B cell (primary cell): ENCODE results near the gene CCL22. TPM values are rescaled to one million over a fixed set of nuclear protein-coding genes. Genes with fewer than 3 reads are reported as not detected.

ENCODE experiments used
- ATAC-seq: fragments of 200-7000 bp; cut with Tn5 transposase; one replicate; pipeline ENCODE4 v1.10.0; 2021; ENCODE audit warnings: low read depth, mild to moderate bottlenecking, moderate number of reproducible peaks, moderate library complexity
- CTCF ChIA-PET: fragments of 350-600 bp; sonication (Branson Sonifier 250); formaldehyde crosslinking; loops from one replicate; lab custom pipeline; 2021; ENCODE audit warnings: antibody characterized with exemption, inconsistent platforms; lab: Charles Lee
- POLR2A ChIA-PET: fragments of 350-600 bp; sonication (Branson Sonifier 250); formaldehyde crosslinking; loops from one replicate; lab custom pipeline; 2021; ENCODE audit warnings: antibody characterized with exemption; lab: Charles Lee
- DNase-seq: peaks from one replicate; pipeline ENCODE4 v3.0.0; 2013
- H2AFZ ChIP-seq: 2 replicates; pipeline ENCODE4 v1.6.1; 2012; ENCODE audit warnings: mild to moderate bottlenecking, low read depth, low read length; ENCODE audit not compliant: insufficient read depth, poor library complexity, severe bottlenecking
- H3K27ac ChIP-seq, 2 donors: 1 replicate in 1 of 2; 2 replicates in 1 of 2; pipeline ENCODE4 v1.5.1; 2012 to 2013; ENCODE audit warnings: low read length in 2 of 2, mild to moderate bottlenecking in 2 of 2, moderate library complexity in 1 of 2
- H3K27me3 ChIP-seq, 4 experiments: fragments of 200-600 bp in 1 of 4; sonication (generic) in 1 of 4; replicated peaks in 1 of 4; 1 replicate in 2 of 4; 2 replicates in 2 of 4; pipeline versions ENCODE4 v1.6.1 to v1.7.0; 2013 to 2016; ENCODE audit warnings: low read length in 3 of 4, mild to moderate bottlenecking in 2 of 4, mixed read lengths in 1 of 4, moderate library complexity in 1 of 4; ENCODE audit not compliant: insufficient read depth in 4 of 4, control insufficient read depth in 3 of 4; ENCODE audit errors: control extremely low read depth in 1 of 4
- H3K36me3 ChIP-seq, 2 experiments: replicated peaks in 1 of 2; 1 replicate in 1 of 2; 2 replicates in 1 of 2; pipeline versions ENCODE4 v1.6.1 to v1.7.1; 2013; ENCODE audit warnings: low read length in 1 of 2; ENCODE audit not compliant: insufficient read depth in 2 of 2, control insufficient read depth in 1 of 2; ENCODE audit errors: control extremely low read depth in 1 of 2, extremely low read depth in 1 of 2
- H3K4me1 ChIP-seq, 2 donors: fragments of 200-600 bp in 1 of 2; sonication (generic) in 1 of 2; 1 replicate in 1 of 2; 2 replicates in 1 of 2; pipeline versions ENCODE4 v1.5.1 to v1.6.1; 2013 to 2017; ENCODE audit warnings: low read length in 2 of 2; ENCODE audit not compliant: control insufficient read depth in 2 of 2, insufficient read depth in 2 of 2
- H3K4me2 ChIP-seq: replicated peaks from 2 replicates; pipeline ENCODE3; 2012; ENCODE audit warnings: mild to moderate bottlenecking, low read depth, low read length; ENCODE audit not compliant: poor library complexity, severe bottlenecking
- H3K4me3 ChIP-seq, 5 experiments: fragments of 200-600 bp in 1 of 5; sonication (generic) in 1 of 5; 1 replicate in 3 of 5; 2 replicates in 2 of 5; pipeline versions ENCODE4 v1.5.1 to v1.7.0; 2011 to 2016; ENCODE audit warnings: low read length in 4 of 5, mild to moderate bottlenecking in 4 of 5, low read depth in 2 of 5, control low read depth in 1 of 5, moderate library complexity in 1 of 5; ENCODE audit not compliant: insufficient read depth in 1 of 5; ENCODE audit errors: control extremely low read depth in 1 of 5, extremely low read depth in 1 of 5
- H3K79me2 ChIP-seq: fragments of 200-600 bp; sonication (generic); one replicate; pipeline ENCODE4 v1.6.0; 2016; ENCODE audit warnings: low read length; ENCODE audit not compliant: control insufficient read depth, insufficient read depth
- H3K9ac ChIP-seq: fragments of 200-600 bp; sonication (generic); 2 replicates; pipeline ENCODE4 v1.6.1; 2017; ENCODE audit warnings: mild to moderate bottlenecking, low read length, moderate library complexity
- H3K9me3 ChIP-seq, 3 donors: one replicate each; pipeline versions ENCODE4 v1.6.1 to v1.7.1; 2013; ENCODE audit warnings: low read length in 2 of 3; ENCODE audit not compliant: control insufficient read depth in 2 of 3, insufficient read depth in 1 of 3; ENCODE audit errors: control extremely low read depth in 1 of 3
- H4K20me1 ChIP-seq: 2 replicates; pipeline ENCODE4 v1.6.0; 2012; ENCODE audit warnings: mild to moderate bottlenecking, low read length; ENCODE audit not compliant: insufficient read depth, control insufficient read depth, poor library complexity, severe bottlenecking
- H3K27ac Mint-ChIP-seq: one replicate; pipeline ENCODE4 v1.8.0; 2021; ENCODE audit warnings: mixed read lengths
- H3K27me3 Mint-ChIP-seq: one replicate; pipeline ENCODE4 v1.8.0; 2021; ENCODE audit warnings: mixed read lengths
- H3K4me1 Mint-ChIP-seq: one replicate; pipeline ENCODE4 v1.8.0; 2021; ENCODE audit warnings: mixed read lengths
- H3K4me3 Mint-ChIP-seq: one replicate; pipeline ENCODE4 v1.8.0; 2021; ENCODE audit warnings: mixed read lengths
- H3K9me3 Mint-ChIP-seq: one replicate; pipeline ENCODE4 v1.8.0; 2022; ENCODE audit warnings: mixed read lengths; ENCODE audit not compliant: insufficient read depth
- EZH2 ChIP-seq: IDR thresholded peaks from 2 replicates; pipeline ENCODE4 v1.6.1; 2012; ENCODE audit warnings: borderline replicate concordance, low read depth, mild to moderate bottlenecking, moderate library complexity, low read length; ENCODE audit not compliant: insufficient read depth, poor library complexity, severe bottlenecking
- WGBS: methylation state at CpG from one replicate; pipeline ENCODE4 v1.1.5; 2013; ENCODE audit warnings: missing lambda C conversion rate; ENCODE audit not compliant: insufficient coverage; 5-methylcytosine and 5-hydroxymethylcytosine counted together
- intact Hi-C: fragments of 100-400 bp; cut with micrococcal nuclease; formaldehyde crosslinking; loops from one replicate; pipeline ENCODE4 v1.10.0; 2022
- polyA plus RNA-seq: library from polyadenylated mRNA; depleted of rRNA; stranded (reverse); fragments of >200 nt; gene quantifications from 2 replicates; pipeline ENCODE4 v1.2.3, GENCODE V29; 2012
- total RNA-seq, 2 donors: library from RNA; stranded (reverse); fragments of 120-200 nt in 1 of 2; gene quantifications; 1 replicate in 1 of 2; 2 replicates in 1 of 2; pipeline versions ENCODE4 v1.2.3 to v1.2.4, GENCODE V29; 2013 to 2022
- TF ChIP-seq, protein P1 (sequence below): fragments of 200-600 bp; IDR thresholded peaks from one replicate; pipeline ENCODE4 v1.8.0; 2022; ENCODE audit warnings: antibody characterized with exemption, mild to moderate bottlenecking

The CCL22 gene
- total and polyA plus RNA-seq, 2 donors (not counting 1 experiment from before 2014, with no cell fraction given) = 0.04 to 91.5 TPM

DNA sequence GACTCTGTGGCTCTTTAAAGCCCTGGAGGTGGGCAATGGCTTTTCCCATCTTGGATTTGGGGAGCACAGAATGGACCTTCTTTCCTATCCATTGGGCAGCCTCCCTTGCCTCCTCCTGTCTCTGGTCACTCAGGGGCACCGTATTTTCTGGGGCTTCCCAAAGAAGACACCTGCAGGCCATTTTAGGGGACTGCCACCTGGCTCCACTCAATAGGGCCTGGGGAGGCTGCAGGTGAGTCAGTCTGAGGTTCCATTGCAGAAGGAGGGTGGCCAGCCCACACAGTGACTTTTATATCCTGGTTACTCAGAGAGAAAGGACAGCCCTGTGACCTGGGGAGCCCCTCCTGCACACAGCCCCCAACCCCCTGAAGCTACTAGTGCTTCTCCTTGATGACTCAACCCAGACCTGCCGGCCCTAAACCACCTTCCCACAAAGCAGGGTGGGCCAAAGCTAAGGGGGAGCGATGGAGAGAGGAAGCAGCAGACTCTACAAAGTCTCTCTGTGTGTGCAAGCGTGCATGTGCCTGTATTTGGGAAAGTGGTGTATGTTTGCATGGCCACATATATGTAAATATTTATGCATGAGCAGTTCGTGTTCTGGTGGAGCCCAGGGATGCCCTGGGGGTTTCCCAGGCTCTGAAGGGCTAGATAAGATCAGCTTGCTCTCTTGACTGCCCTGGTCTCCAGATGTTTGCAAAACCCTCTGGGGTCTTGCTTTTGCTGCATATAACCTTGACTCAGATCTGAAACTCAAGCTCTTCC, 18.7 kb downstream of the CCL22 start:
- DNase-seq (peak; percentile 66), ATAC-seq (peak; percentile 65)
- Histone ChIP-seq H2AFZ (no peak overlapping the region), H3K4me2 (peak overlapping the region; percentile 43), H3K79me2 (no peaks in the 10 kb centered on the region), H3K9ac (no peak overlapping the region), H4K20me1 (no peaks in the 10 kb centered on the region), H3K36me3 (no peaks in the 10 kb centered on the region), H3K9me3 (no peaks in the 10 kb centered on the region), H3K27ac (no peak overlapping the region), H3K4me3 (no peak overlapping the region), H3K4me1 (peaks cover 21 to 28% of the 10 kb centered on the region in 2 donors), H3K27me3 (peaks cover 0 to 5% (median 0%) of the 10 kb centered on the region in 4 experiments)
- Mint-ChIP-seq H3K9me3 (no peaks in the 10 kb centered on the region), H3K27me3 (no peaks in the 10 kb centered on the region), H3K4me1 (peaks cover 30% of the 10 kb centered on the region), H3K4me3 (peak overlapping the region; percentile 40), H3K27ac (peak overlapping the region; percentile 75)
- WGBS = 21% methylated on average over 2 of the region's 5 CpGs
- ChIA-PET CTCF (interaction anchor here (1.3 to 1.6 kb wide), 2 partner anchors 36 to 40 kb away, joined by 4 to 10 read pairs; no protein-coding TSS in a partner anchor), POLR2A (interaction anchor here (1.0 kb wide), 1 partner anchor 36 kb away, joined by 4 read pairs; no protein-coding TSS in a partner anchor)
- intact Hi-C loops = loop anchor here (1.0 kb wide), 1 partner anchor 36 kb away; no protein-coding TSS in a partner anchor
- TF ChIP-seq EZH2 = no peak
- TF ChIP-seq, protein P1, sequence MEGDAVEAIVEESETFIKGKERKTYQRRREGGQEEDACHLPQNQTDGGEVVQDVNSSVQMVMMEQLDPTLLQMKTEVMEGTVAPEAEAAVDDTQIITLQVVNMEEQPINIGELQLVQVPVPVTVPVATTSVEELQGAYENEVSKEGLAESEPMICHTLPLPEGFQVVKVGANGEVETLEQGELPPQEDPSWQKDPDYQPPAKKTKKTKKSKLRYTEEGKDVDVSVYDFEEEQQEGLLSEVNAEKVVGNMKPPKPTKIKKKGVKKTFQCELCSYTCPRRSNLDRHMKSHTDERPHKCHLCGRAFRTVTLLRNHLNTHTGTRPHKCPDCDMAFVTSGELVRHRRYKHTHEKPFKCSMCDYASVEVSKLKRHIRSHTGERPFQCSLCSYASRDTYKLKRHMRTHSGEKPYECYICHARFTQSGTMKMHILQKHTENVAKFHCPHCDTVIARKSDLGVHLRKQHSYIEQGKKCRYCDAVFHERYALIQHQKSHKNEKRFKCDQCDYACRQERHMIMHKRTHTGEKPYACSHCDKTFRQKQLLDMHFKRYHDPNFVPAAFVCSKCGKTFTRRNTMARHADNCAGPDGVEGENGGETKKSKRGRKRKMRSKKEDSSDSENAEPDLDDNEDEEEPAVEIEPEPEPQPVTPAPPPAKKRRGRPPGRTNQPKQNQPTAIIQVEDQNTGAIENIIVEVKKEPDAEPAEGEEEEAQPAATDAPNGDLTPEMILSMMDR = no peak

DNA sequence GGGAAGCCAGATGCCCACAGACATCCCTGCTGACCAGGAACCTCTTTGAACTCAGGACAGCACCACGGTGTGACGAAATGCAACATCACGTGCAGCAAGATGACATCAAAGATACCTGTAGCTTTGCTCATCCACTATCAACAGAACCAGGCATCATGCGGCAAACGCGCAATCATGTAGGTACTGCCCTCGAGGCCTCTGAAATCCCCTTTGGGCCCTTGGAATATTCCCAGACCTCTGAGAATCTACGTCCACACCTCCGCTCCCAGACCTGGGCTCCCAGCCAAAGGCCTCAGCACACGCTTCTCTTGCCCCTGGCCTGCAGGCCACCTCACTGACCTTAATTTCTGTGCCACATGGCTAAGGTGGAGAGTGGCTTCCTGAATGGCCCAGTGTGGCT, 21.0 kb downstream of the CCL22 start:
- TF ChIP-seq, protein P1 = no peak
- TF ChIP-seq EZH2 = no peak
- Histone ChIP-seq H3K4me3 (no peak overlapping the region), H2AFZ (no peak overlapping the region), H3K27me3 (no peaks in the 10 kb centered on the region), H3K36me3 (no peaks in the 10 kb centered on the region), H3K9me3 (no peaks in the 10 kb centered on the region), H3K4me2 (no peak overlapping the region), H3K27ac (no peak overlapping the region), H3K4me1 (peaks cover 34 to 43% of the 10 kb centered on the region in 2 donors), H4K20me1 (no peaks in the 10 kb centered on the region), H3K79me2 (no peaks in the 10 kb centered on the region), H3K9ac (no peak overlapping the region)
- 97% methylated on average over 10 of the region's 10 CpGs for WGBS
- no peak for ATAC-seq
- no peak overlapping the region for H3K4me3 Mint-ChIP-seq
- CTCF ChIA-PET = interaction anchor here (1.0 kb wide), 1 partner anchor 38 kb away, joined by 3 read pairs; no protein-coding TSS in a partner anchor
- no peak overlapping the region for H3K27ac Mint-ChIP-seq
- peaks cover 47% of the 10 kb centered on the region for H3K4me1 Mint-ChIP-seq
- H3K9me3 Mint-ChIP-seq = no peaks in the 10 kb centered on the region
- no peak for DNase-seq
- intact Hi-C loops = no loop called here
- no peaks in the 10 kb centered on the region for H3K27me3 Mint-ChIP-seq
- POLR2A ChIA-PET = no interaction called here
